Non-pigmented ciliary epithelial cell (primary cell): ENCODE data around the gene AKIRIN1.
"Not testable (repeated sequence)": the region's sequence is repeated elsewhere in the genome, so short reads cannot be mapped to it uniquely, and the experiment has no call there.

Experiments used
- DNase-seq: peaks from one replicate; pipeline ENCODE4 v3.0.0-alpha.2; 2010; ENCODE audit warnings: low read depth

AKIRIN1 gene

DNA sequence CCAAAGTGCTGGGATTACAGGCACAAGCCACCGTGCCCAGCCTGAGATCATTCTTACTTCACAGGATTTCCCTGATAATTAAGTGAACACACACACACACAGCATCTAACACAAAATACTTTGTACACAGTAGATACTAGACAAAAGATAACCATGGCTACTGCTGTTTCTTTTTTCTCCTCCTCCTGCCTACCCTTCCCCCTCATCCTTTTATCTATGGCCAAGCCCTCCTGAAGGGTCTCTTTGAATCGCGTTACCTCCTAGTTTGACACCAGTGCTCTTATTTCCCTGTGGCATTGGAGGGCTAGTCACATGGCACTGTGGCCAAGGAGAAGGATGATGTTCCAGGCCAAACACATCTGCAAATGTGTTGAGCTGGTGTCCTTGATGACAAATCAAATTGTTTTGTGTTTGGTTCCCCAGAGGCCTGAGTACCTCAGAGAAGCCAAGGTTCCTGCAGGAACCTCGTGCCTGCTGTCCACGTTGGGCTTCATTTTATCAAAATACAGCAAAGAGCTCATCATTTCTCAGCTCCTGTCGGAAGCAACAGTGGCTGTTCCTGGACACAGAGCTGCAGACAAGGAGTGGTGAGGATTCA, 55.6 kb downstream of the AKIRIN1 start:
- no peak for DNase-seq

GRCh38 chr1:39047374-39048229, 56.5 kb downstream of the AKIRIN1 start:
- DNase-seq: peak; percentile 81

GRCh38 chr1:39048745-39049370, 57.8 kb downstream of the AKIRIN1 start:
- no peak for DNase-seq

GRCh38 chr1:39050001-39050400, 58.9 kb downstream of the AKIRIN1 start:
- no peak for DNase-seq

GRCh38 chr1:39051193-39051850, 60.2 kb downstream of the AKIRIN1 start:
- DNase-seq: not testable (repeated sequence)

- DNase-seq: no peak
These were observed 60.9 kb downstream of the AKIRIN1 start for GRCh38 chr1:39051956-39052355.

- DNase-seq: not testable (repeated sequence)
These were observed 64.2 kb downstream of the AKIRIN1 start for GRCh38 chr1:39055213-39055710.
